ENCODE measurements around the gene ADAM10. TPM values are rescaled to one million over a fixed set of nuclear protein-coding genes. Genes with fewer than 3 reads are reported as not detected.

The ADAM10 gene
- total RNA-seq, 2 experiments from 2014 or later = 84.3 to 90.4 TPM

GRCh38 chr15:58548308-58549012, 201.0 kb downstream of the ADAM10 start:
- ChIA-PET POLR2A (no interaction called here), CTCF (no interaction called here)

- POLR2A ChIA-PET = no interaction called here
- CTCF ChIA-PET = no interaction called here
These were observed 201.7 kb downstream of the ADAM10 start for GRCh38 chr15:58547628-58548307.

- POLR2A ChIA-PET = no interaction called here
- CTCF ChIA-PET = no interaction called here
These were observed 202.6 kb downstream of the ADAM10 start for GRCh38 chr15:58546635-58547627.

GRCh38 chr15:58546066-58546591, 203.4 kb downstream of the ADAM10 start:
- ChIA-PET POLR2A (no interaction called here), CTCF (interaction anchor here (1.3 kb wide), 1 partner anchor 19 kb away, joined by 3 read pairs; no protein-coding TSS in a partner anchor)

GRCh38 chr15:58545307-58546065, 204.0 kb downstream of the ADAM10 start:
- ChIA-PET CTCF (interaction anchor here (1.3 kb wide), 1 partner anchor 18 kb away, joined by 3 read pairs; no protein-coding TSS in a partner anchor), POLR2A (no interaction called here)

GRCh38 chr15:58544756-58545155, 204.8 kb downstream of the ADAM10 start:
- ChIA-PET CTCF (no interaction called here), POLR2A (no interaction called here)

GRCh38 chr15:58543664-58544335, 205.7 kb downstream of the ADAM10 start:
- CTCF ChIA-PET = no interaction called here
- POLR2A ChIA-PET = interaction anchor here (0.6 kb wide), 1 partner anchor 86 kb away, joined by 4 read pairs; no protein-coding TSS in a partner anchor

- POLR2A ChIA-PET = no interaction called here
- CTCF ChIA-PET = no interaction called here
These were observed 208.0 kb downstream of the ADAM10 start for GRCh38 chr15:58541410-58542087.

GRCh38 chr15:58539548-58539947, 210.0 kb downstream of the ADAM10 start:
- CTCF ChIA-PET = no interaction called here
- POLR2A ChIA-PET = no interaction called here

- ChIA-PET POLR2A (no interaction called here), CTCF (no interaction called here)
These were observed 210.6 kb downstream of the ADAM10 start for GRCh38 chr15:58538901-58539300.

Other genes with a start within 250 kb of the ADAM10 start
- gene MINDY2, start 21.6 kb upstream of the ADAM10 start, total RNA-seq = 10 to 100 TPM; 10.1 to 10.7 TPM
- gene SLTM, start 184.0 kb upstream of the ADAM10 start, total RNA-seq = 100 to 1,000 TPM; 106 to 107 TPM
- 10 to 100 TPM; 22.2 to 24.8 TPM for gene RNF111, start 238.0 kb upstream of the ADAM10 start, total RNA-seq